CD14-positive monocyte (primary cell): ENCODE data around the gene PFDN4. TPM values are rescaled to one million over a fixed set of nuclear protein-coding genes. Genes with fewer than 3 reads are reported as not detected.

ENCODE experiments used
- DNase-seq, 3 donors: peaks; one replicate each; pipeline ENCODE4 v3.0.0-alpha.2; 2011 to 2022
- H2AFZ ChIP-seq: 2 replicates; pipeline ENCODE4 v1.6.0; 2012; ENCODE audit warnings: mild to moderate bottlenecking, low read depth, low read length, inconsistent platforms; ENCODE audit not compliant: insufficient read depth, poor library complexity, severe bottlenecking
- H3K27ac ChIP-seq, 2 donors: 1 replicate in 1 of 2; 2 replicates in 1 of 2; pipeline ENCODE4 v1.5.1; 2012 to 2013; ENCODE audit warnings: low read length in 2 of 2, control low read depth in 1 of 2, inconsistent platforms in 1 of 2, low read depth in 1 of 2, mild to moderate bottlenecking in 1 of 2
- H3K27me3 ChIP-seq, 2 donors: one replicate each; pipeline versions ENCODE4 v1.6.0 to v1.6.1; 2011 to 2013; ENCODE audit warnings: low read length in 2 of 2; ENCODE audit not compliant: control insufficient read depth in 2 of 2, insufficient read depth in 2 of 2
- H3K36me3 ChIP-seq, 2 donors: replicated peaks in 1 of 2; 1 replicate in 1 of 2; 2 replicates in 1 of 2; pipeline versions ENCODE4 v1.5.1 to v1.6.1; 2012 to 2013; ENCODE audit warnings: low read length in 2 of 2, control low read depth in 1 of 2, inconsistent platforms in 1 of 2, mild to moderate bottlenecking in 1 of 2; ENCODE audit not compliant: insufficient read depth in 2 of 2, control insufficient read depth in 1 of 2
- H3K4me1 ChIP-seq, 2 donors: 1 replicate in 1 of 2; 2 replicates in 1 of 2; pipeline versions ENCODE4 v1.5.1 to v1.6.1; 2012 to 2013; ENCODE audit warnings: low read length in 2 of 2, control low read depth in 1 of 2, inconsistent platforms in 1 of 2, mild to moderate bottlenecking in 1 of 2, moderate library complexity in 1 of 2; ENCODE audit not compliant: insufficient read depth in 2 of 2, control insufficient read depth in 1 of 2
- H3K4me2 ChIP-seq: replicated peaks from 2 replicates; pipeline ENCODE3; 2012; ENCODE audit warnings: low read length, moderate library complexity, mild to moderate bottlenecking; ENCODE audit not compliant: poor library complexity, severe bottlenecking; ENCODE audit errors: extremely low read depth
- H3K4me3 ChIP-seq, 3 experiments: fragments of 200-600 bp in 1 of 3; sonication (generic) in 1 of 3; replicated peaks in 1 of 3; 1 replicate in 2 of 3; 2 replicates in 1 of 3; pipeline ENCODE4 v1.5.1; 2011 to 2013; ENCODE audit warnings: low read length in 3 of 3, mild to moderate bottlenecking in 3 of 3, control low read depth in 2 of 3, low read depth in 2 of 3, inconsistent platforms in 1 of 3, moderate library complexity in 1 of 3
- H3K79me2 ChIP-seq: 2 replicates; pipeline ENCODE4 v1.6.0; 2012; ENCODE audit warnings: mild to moderate bottlenecking, control low read depth, inconsistent platforms, low read length, moderate library complexity; ENCODE audit not compliant: insufficient read depth
- H3K9ac ChIP-seq: 2 replicates; pipeline ENCODE4 v1.6.0; 2017; ENCODE audit warnings: low read length, mild to moderate bottlenecking; ENCODE audit not compliant: insufficient read depth, poor library complexity, severe bottlenecking
- H3K9me3 ChIP-seq, 2 donors: replicated peaks in 1 of 2; 1 replicate in 1 of 2; 2 replicates in 1 of 2; pipeline versions ENCODE4 v1.5.1 to v1.6.1; 2012 to 2013; ENCODE audit warnings: low read length in 2 of 2, control low read depth in 1 of 2; ENCODE audit not compliant: control insufficient read depth in 1 of 2, insufficient read depth in 1 of 2
- H4K20me1 ChIP-seq: 2 replicates; pipeline ENCODE4 v1.6.0; 2012; ENCODE audit warnings: mild to moderate bottlenecking, low read length, control low read depth, moderate library complexity; ENCODE audit not compliant: insufficient read depth
- H3K27ac Mint-ChIP-seq, 7 donors: one replicate each; pipeline ENCODE4 v1.8.0; 2020; ENCODE audit warnings: mild to moderate bottlenecking in 7 of 7, mixed read lengths in 7 of 7, moderate library complexity in 6 of 7, inconsistent platforms in 2 of 7
- H3K27me3 Mint-ChIP-seq, 3 donors: one replicate each; pipeline ENCODE4 v1.8.0; 2021 to 2022; ENCODE audit warnings: low read depth in 3 of 3, mild to moderate bottlenecking in 3 of 3, mixed read lengths in 3 of 3, moderate library complexity in 3 of 3, inconsistent platforms in 1 of 3
- H3K36me3 Mint-ChIP-seq, 2 donors: one replicate each; pipeline ENCODE4 v1.8.0; 2020; ENCODE audit warnings: mixed read lengths in 2 of 2, inconsistent platforms in 1 of 2, mild to moderate bottlenecking in 1 of 2
- H3K4me1 Mint-ChIP-seq: one replicate; pipeline ENCODE4 v1.8.0; 2020; ENCODE audit warnings: mild to moderate bottlenecking, mixed read lengths
- H3K4me3 Mint-ChIP-seq, 2 donors: one replicate each; pipeline ENCODE4 v1.8.0; 2020; ENCODE audit warnings: mild to moderate bottlenecking in 2 of 2, mixed read lengths in 2 of 2, moderate library complexity in 1 of 2
- H3K9me3 Mint-ChIP-seq, 7 donors: one replicate each; pipeline ENCODE4 v1.8.0; 2020 to 2022; ENCODE audit warnings: mixed read lengths in 7 of 7, mild to moderate bottlenecking in 6 of 7, moderate library complexity in 6 of 7, inconsistent platforms in 2 of 7
- CTCF ChIP-seq: fragments of 200-600 bp; IDR thresholded peaks from one replicate; pipeline ENCODE4 v1.8.0; 2022; ENCODE audit warnings: antibody characterized with exemption, mild to moderate bottlenecking
- WGBS: methylation state at CpG from one replicate; pipeline ENCODE4 v1.1.5; 2013; ENCODE audit warnings: missing lambda C conversion rate; ENCODE audit not compliant: insufficient coverage; 5-methylcytosine and 5-hydroxymethylcytosine counted together
- intact Hi-C, 2 donors: fragments of 100-400 bp; cut with micrococcal nuclease; formaldehyde crosslinking; loops; one replicate each; pipeline versions ENCODE4 v1.15.0 to v1.15.1; 2023
- polyA plus RNA-seq, 3 donors: library from polyadenylated mRNA; depleted of rRNA in 1 of 3; unstranded in 2 of 3; stranded (reverse) in 1 of 3; fragments of 300-500 nt in 2 of 3; fragments of >200 nt in 1 of 3; fragmentation: Illumina TruSeq in 2 of 3; gene quantifications; 1 replicate in 2 of 3; 2 replicates in 1 of 3; pipeline ENCODE4 v1.2.3, GENCODE V29; 2012 to 2021

Gene PFDN4
- polyA plus RNA-seq, 3 donors, result 12.6 to 49.0 (median 32.1) TPM

- Histone ChIP-seq H3K79me2 (no peaks in the 10 kb centered on the region), H3K4me3 (no peak overlapping the region), H3K9me3 (peaks cover 3 to 5% of the 10 kb centered on the region in 2 donors), H3K9ac (no peak overlapping the region), H2AFZ (no peak overlapping the region), H3K36me3 (no peaks in the 10 kb centered on the region), H3K4me2 (no peak overlapping the region), H3K4me1 (no peaks in the 10 kb centered on the region), H3K27me3 (peaks cover 0 to 2% of the 10 kb centered on the region in 2 donors), H4K20me1 (no peaks in the 10 kb centered on the region), H3K27ac (no peak overlapping the region)
- Mint-ChIP-seq H3K27me3 (no peaks in the 10 kb centered on the region), H3K36me3 (no peaks in the 10 kb centered on the region), H3K4me3 (no peak overlapping the region), H3K4me1 (peaks cover 3% of the 10 kb centered on the region), H3K9me3 (peaks cover 8 to 24% (median 10%) of the 10 kb centered on the region in 7 donors), H3K27ac (no peak overlapping the region)
- intact Hi-C loops, result no loop called here
- no peak for TF ChIP-seq CTCF
- no peak for DNase-seq
- WGBS, result 38% methylated on average over 2 of the region's 3 CpGs
These were observed 23.1 kb downstream of the PFDN4 start for GRCh38 chr20:54231036-54231435.

GRCh38 chr20:54234991-54235390 is 27.1 kb downstream of the PFDN4 start:
- no peak overlapping the region for H3K9ac ChIP-seq
- no peak for TF ChIP-seq CTCF
- no peak overlapping the region for H3K4me2 ChIP-seq
- H4K20me1 ChIP-seq, result no peaks in the 10 kb centered on the region
- H3K36me3 ChIP-seq, result no peaks in the 10 kb centered on the region
- H3K9me3 ChIP-seq, result peaks cover 3 to 5% of the 10 kb centered on the region in 2 donors
- no peaks in the 10 kb centered on the region for H3K79me2 ChIP-seq
- no peak overlapping the region for H3K27ac ChIP-seq
- H3K27me3 ChIP-seq, result peaks cover 2 to 3% of the 10 kb centered on the region in 2 donors
- no peak overlapping the region for H3K27ac Mint-ChIP-seq
- H2AFZ ChIP-seq, result no peak overlapping the region
- no peak overlapping the region for H3K4me3 ChIP-seq
- intact Hi-C loops, result no loop called here
- 94% methylated on average over 1 of the region's 2 CpGs for WGBS
- DNase-seq, result no peak
- H3K4me1 ChIP-seq, result peaks cover 10 to 14% of the 10 kb centered on the region in 2 donors
- no peak overlapping the region for H3K4me3 Mint-ChIP-seq
- H3K9me3 Mint-ChIP-seq, result peaks cover 2 to 11% (median 4%) of the 10 kb centered on the region in 7 donors
- H3K27me3 Mint-ChIP-seq, result peaks cover 0 to 5% (median 3%) of the 10 kb centered on the region in 3 donors
- H3K4me1 Mint-ChIP-seq, result peaks cover 17% of the 10 kb centered on the region
- H3K36me3 Mint-ChIP-seq, result no peaks in the 10 kb centered on the region
